AG09309 (cell line): ENCODE measurements around the gene CIITA.
"Not testable (repeated sequence)": the region's sequence is repeated elsewhere in the genome, so short reads cannot be mapped to it uniquely, and the experiment has no call there.

ENCODE experiments used
- DNase-seq: peaks from one replicate; pipeline ENCODE4 v3.0.0-alpha.2; 2010; ENCODE audit warnings: low read depth
- H3K4me3 ChIP-seq: 2 replicates; pipeline ENCODE4 v1.5.1; 2011; ENCODE audit warnings: mild to moderate bottlenecking, low read depth, low read length, moderate library complexity; ENCODE audit not compliant: control insufficient read depth
- CTCF ChIP-seq: IDR thresholded peaks from 2 replicates; pipeline ENCODE4 v1.5.1; 2011; ENCODE audit warnings: mild to moderate bottlenecking, low read depth, low read length, inconsistent platforms; ENCODE audit not compliant: insufficient read depth, control insufficient read depth; ENCODE audit errors: missing control alignments

Gene CIITA

GRCh38 chr16:10941127-10941933 lies 64.3 kb downstream of the CIITA start:
- no peak for DNase-seq
- TF ChIP-seq CTCF, result no peak
- H3K4me3 ChIP-seq, result peak overlapping the region; percentile 78

GRCh38 chr16:10941935-10942351 lies 64.9 kb downstream of the CIITA start:
- H3K4me3 ChIP-seq, result peak overlapping the region; percentile 78
- not testable (repeated sequence) for DNase-seq

- no peak for TF ChIP-seq CTCF
- H3K4me3 ChIP-seq, result peak within 1 kb of the TSS; percentile 78
- no peak for DNase-seq
Measured at GRCh38 chr16:10942352-10943063, 65.5 kb downstream of the CIITA start, which contains the start of gene DEXI. TSS of gene DEXI (minus strand) at chr16:10942468. CDS start at chr16:10942005, 463 bp downstream.

- no peak for DNase-seq
- TF ChIP-seq CTCF, result no peak
- H3K4me3 ChIP-seq, result no peak overlapping the region
Measured at GRCh38 chr16:10943064-10943353, 66.0 kb downstream of the CIITA start.

- TF ChIP-seq CTCF, result no peak
- H3K4me3 ChIP-seq, result peak within 1 kb of the TSS; percentile 95
- peak; percentile 80 for DNase-seq
Measured at GRCh38 chr16:10944249-10945064, 67.5 kb downstream of the CIITA start, which contains the start of gene CLEC16A. TSS of gene CLEC16A (plus strand) at chr16:10944564. CDS start at chr16:10944718, 154 bp downstream.

GRCh38 chr16:10945065-10945787 lies 68.2 kb downstream of the CIITA start:
- peak overlapping the region; percentile 95 for H3K4me3 ChIP-seq
- no peak for DNase-seq
- no peak for TF ChIP-seq CTCF
